Measurements from ENCODE around the gene ANKRD55. TPM values are rescaled to one million over a fixed set of nuclear protein-coding genes. Genes with fewer than 3 reads are reported as not detected.

The ANKRD55 gene
- total and polyA plus RNA-seq, 9 of the 15 experiments (the other 6 are each of a cell fraction or from before 2014, with no cell fraction given) = 3.4 to 10.6 (median 6.5) TPM

- TF ChIP-seq ZBTB9 (CRISPR knock-in tag; IDR thresholded peaks at IDR 0.05) (no peak), TCFL5 (CRISPR knock-in tag; conservative IDR thresholded peaks at IDR 0.05) (no peak), ZBTB43 (CRISPR knock-in tag; IDR thresholded peaks at IDR 0.05) (no peak), ZNF518B (CRISPR knock-in tag; IDR thresholded peaks at IDR 0.05) (no peak), MAFK (IDR thresholded peaks at IDR 0.05; ENCODE audit: low read length) (no peak), MYC (IDR thresholded peaks at IDR 0.05; ENCODE audit: low read depth, low read length) (no peak), MYC (CRISPR knock-in tag; IDR thresholded peaks at IDR 0.05; ENCODE audit: borderline replicate concordance, low read depth) (no peak), ARHGAP35 (IDR thresholded peaks at IDR 0.05; ENCODE audit: partially characterized antibody) (no peak), ZNF707 (CRISPR knock-in tag; conservative IDR thresholded peaks at IDR 0.05) (no peak), MCM7 (IDR thresholded peaks at IDR 0.05) (no peak), THRAP3 (IDR thresholded peaks at IDR 0.05; ENCODE audit: borderline replicate concordance) (no peak)
- TF ChIP-seq, protein P1, sequence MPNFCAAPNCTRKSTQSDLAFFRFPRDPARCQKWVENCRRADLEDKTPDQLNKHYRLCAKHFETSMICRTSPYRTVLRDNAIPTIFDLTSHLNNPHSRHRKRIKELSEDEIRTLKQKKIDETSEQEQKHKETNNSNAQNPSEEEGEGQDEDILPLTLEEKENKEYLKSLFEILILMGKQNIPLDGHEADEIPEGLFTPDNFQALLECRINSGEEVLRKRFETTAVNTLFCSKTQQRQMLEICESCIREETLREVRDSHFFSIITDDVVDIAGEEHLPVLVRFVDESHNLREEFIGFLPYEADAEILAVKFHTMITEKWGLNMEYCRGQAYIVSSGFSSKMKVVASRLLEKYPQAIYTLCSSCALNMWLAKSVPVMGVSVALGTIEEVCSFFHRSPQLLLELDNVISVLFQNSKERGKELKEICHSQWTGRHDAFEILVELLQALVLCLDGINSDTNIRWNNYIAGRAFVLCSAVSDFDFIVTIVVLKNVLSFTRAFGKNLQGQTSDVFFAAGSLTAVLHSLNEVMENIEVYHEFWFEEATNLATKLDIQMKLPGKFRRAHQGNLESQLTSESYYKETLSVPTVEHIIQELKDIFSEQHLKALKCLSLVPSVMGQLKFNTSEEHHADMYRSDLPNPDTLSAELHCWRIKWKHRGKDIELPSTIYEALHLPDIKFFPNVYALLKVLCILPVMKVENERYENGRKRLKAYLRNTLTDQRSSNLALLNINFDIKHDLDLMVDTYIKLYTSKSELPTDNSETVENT (CRISPR knock-in tag; IDR thresholded peaks at IDR 0.05) = no peak
These were observed 126.3 kb downstream of the ANKRD55 start (continued) for GRCh38 chr5:56106837-56107236.

Measured in K562 (cell line).